ENCODE data around the gene ARGLU1.
A peak's percentile ranks its signal among the peaks of the same experiment; 100 is the strongest.

The ARGLU1 gene

DNA sequence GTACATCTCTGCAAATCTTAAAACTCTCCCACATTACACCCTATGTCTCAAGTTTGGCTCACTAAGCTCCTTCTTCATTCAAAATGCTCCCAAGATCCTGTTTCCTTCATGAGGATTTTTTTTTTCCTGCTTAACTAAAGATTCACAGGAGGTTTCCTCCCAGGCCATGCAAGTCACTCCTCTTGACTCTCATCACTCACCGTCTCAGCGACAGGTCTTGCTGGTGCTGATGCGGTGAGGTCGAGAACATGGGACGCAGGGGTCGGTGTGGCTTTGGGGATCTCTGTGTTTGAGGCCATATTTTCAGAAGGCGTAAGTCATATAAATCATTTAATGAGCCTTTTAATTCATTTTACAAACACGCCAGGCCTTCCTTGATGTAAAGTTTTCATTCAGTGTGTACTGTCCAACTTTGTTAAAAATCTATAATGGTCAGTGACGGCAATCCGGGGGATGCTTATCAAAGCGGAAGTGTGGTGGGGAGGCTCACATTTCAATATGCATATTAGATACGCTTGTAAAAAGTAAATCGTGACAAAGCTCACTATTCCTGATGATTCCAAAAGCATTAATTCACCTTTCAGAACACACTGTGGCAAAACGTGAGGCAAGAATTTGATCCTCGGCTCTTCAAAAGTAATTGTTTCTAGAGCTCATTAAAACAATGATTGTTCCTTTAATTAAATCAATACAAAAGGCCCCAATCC is 52.9 kb downstream of the ARGLU1 start:
- H2BK5ac ChIP-seq (ENCODE audit: low read length) = no peak overlapping the region
- H4K8ac ChIP-seq (ENCODE audit: low read depth, low read length) = no peak overlapping the region
- no peak overlapping the region for H2AFZ ChIP-seq (ENCODE audit: low read length)
- H3K4me1 ChIP-seq (ENCODE audit: control insufficient read depth in 2 of 2, insufficient read depth in 1 of 2, low read depth in 1 of 2, low read length in 2 of 2) = peaks cover 2 to 17% of the 10 kb centered on the region in 2 donors
- peaks cover 15 to 96% of the 10 kb centered on the region in 2 donors for H3K36me3 ChIP-seq (replicated peaks in 1 of 2; ENCODE audit: control insufficient read depth in 2 of 2, insufficient read depth in 2 of 2, low read length in 2 of 2)
- H2BK15ac ChIP-seq (ENCODE audit: low read length) = no peak overlapping the region
- no peak overlapping the region for H2AK5ac ChIP-seq (ENCODE audit: low read depth, low read length)
- no peak overlapping the region for H2BK120ac ChIP-seq (ENCODE audit: low read depth, low read length)
- peak overlapping the region; percentile 23 for H3K27ac ChIP-seq (replicated peaks; ENCODE audit: low read length)
- H4K91ac ChIP-seq (ENCODE audit: low read depth, low read length, poor library complexity) = no peak overlapping the region
- no peak overlapping the region for H3K4me3 ChIP-seq (ENCODE audit: low read length in 2 of 2)
- no peak overlapping the region for H3K9ac ChIP-seq (ENCODE audit: low read depth, low read length, poor library complexity)
- peaks cover 0 to 22% of the 10 kb centered on the region in 2 donors for H3K9me3 ChIP-seq (replicated peaks in 1 of 2; ENCODE audit: control insufficient read depth in 2 of 2, insufficient read depth in 1 of 2, low read depth in 1 of 2, low read length in 2 of 2)
- DNase-seq (ENCODE audit: low spot score) = no peak
- H3K4ac ChIP-seq (ENCODE audit: low read length) = no peak overlapping the region
- H3K18ac ChIP-seq (ENCODE audit: low read length) = no peak overlapping the region
- H3K4me2 ChIP-seq (ENCODE audit: insufficient read depth, low read length, poor library complexity, severe bottlenecking) = no peak overlapping the region
- WGBS, 2 donors (ENCODE audit: extremely low coverage in 2 of 2, insufficient read length in 2 of 2, insufficient replicate concordance in 1 of 2) = no CpG with 5 or more reads among the region's 15 CpGs
- H3K23ac ChIP-seq (ENCODE audit: low read depth, low read length, poor library complexity) = no peak overlapping the region
- H3K79me1 ChIP-seq (ENCODE audit: low read depth, low read length) = peaks cover 5% of the 10 kb centered on the region
- no peak overlapping the region for H3K14ac ChIP-seq (ENCODE audit: low read length)
- H2BK12ac ChIP-seq (ENCODE audit: low read length) = no peak overlapping the region
- H3K27me3 ChIP-seq (ENCODE audit: control insufficient read depth in 3 of 3, insufficient read depth in 3 of 3, low read depth in 1 of 3, low read length in 3 of 3) = no peaks in the 10 kb centered on the region

DNA sequence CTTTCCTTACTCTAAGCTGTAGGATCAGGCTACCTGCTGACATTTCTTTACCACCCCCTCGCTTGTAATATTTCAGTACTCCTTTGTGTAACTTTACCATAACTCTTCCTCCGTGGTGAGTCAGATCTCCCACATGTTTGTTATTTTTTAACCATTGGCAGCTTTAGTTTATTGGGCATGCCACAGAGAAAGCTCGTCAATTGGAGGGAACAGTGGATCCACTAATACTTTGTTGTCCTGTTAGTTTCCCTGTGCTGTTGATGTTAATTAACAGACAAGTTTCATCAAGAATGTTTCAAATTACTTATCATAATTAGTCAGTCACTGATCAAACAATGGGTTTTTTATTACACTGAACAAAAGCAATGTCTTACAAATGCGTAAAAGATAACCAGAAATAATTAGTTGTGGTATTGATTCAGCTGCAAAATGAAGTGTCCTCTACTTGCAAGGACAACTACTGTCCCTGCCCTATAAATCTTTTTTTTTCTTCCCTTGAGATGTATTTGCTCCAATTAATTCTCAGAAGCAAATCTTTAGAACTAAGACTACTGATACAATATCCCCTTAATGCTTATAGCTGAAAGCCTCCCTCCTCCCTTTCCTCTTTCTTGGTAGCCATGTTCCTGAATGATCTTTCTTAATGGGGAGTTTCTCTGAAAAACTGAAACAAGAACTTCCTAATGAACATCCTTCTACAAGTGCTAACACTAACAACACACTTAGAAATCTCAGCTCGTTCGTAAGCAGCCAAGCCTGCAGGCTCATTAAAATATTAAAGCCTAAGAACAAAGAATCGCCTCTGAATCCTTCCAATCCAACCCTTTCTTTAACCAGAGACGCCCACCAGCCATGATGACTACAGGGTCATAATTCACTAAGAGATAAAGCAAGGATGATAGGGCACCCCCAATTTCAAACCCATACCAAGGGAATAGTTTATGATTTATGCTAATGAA is 54.6 kb downstream of the ARGLU1 start:
- peak overlapping the region; percentile 22 for H3K4me2 ChIP-seq (ENCODE audit: insufficient read depth, low read length, poor library complexity, severe bottlenecking)
- no CpG with 5 or more reads among the region's 8 CpGs for WGBS, 2 donors (ENCODE audit: extremely low coverage in 2 of 2, insufficient read length in 2 of 2, insufficient replicate concordance in 1 of 2)
- no peak overlapping the region for H2AK5ac ChIP-seq (ENCODE audit: low read depth, low read length)
- H3K14ac ChIP-seq (ENCODE audit: low read length) = no peak overlapping the region
- no peak overlapping the region for H2BK12ac ChIP-seq (ENCODE audit: low read length)
- peaks cover 5% of the 10 kb centered on the region for H3K79me1 ChIP-seq (ENCODE audit: low read depth, low read length)
- no peak overlapping the region for H2BK15ac ChIP-seq (ENCODE audit: low read length)
- H3K27ac ChIP-seq (replicated peaks; ENCODE audit: low read length) = peak overlapping the region; percentile 57
- H3K27me3 ChIP-seq (ENCODE audit: control insufficient read depth in 3 of 3, insufficient read depth in 3 of 3, low read depth in 1 of 3, low read length in 3 of 3) = no peaks in the 10 kb centered on the region
- H3K9ac ChIP-seq (ENCODE audit: low read depth, low read length, poor library complexity) = no peak overlapping the region
- DNase-seq (ENCODE audit: low spot score) = no peak
- H3K4me1 ChIP-seq (ENCODE audit: control insufficient read depth in 2 of 2, insufficient read depth in 1 of 2, low read depth in 1 of 2, low read length in 2 of 2) = peaks cover 2 to 16% of the 10 kb centered on the region in 2 donors
- H3K23ac ChIP-seq (ENCODE audit: low read depth, low read length, poor library complexity) = no peak overlapping the region
- no peak overlapping the region for H3K4ac ChIP-seq (ENCODE audit: low read length)
- no peak overlapping the region for H2BK5ac ChIP-seq (ENCODE audit: low read length)
- H4K91ac ChIP-seq (ENCODE audit: low read depth, low read length, poor library complexity) = no peak overlapping the region
- H3K36me3 ChIP-seq (replicated peaks in 1 of 2; ENCODE audit: control insufficient read depth in 2 of 2, insufficient read depth in 2 of 2, low read length in 2 of 2) = peaks cover 13 to 96% of the 10 kb centered on the region in 2 donors
- no peak overlapping the region for H3K4me3 ChIP-seq (ENCODE audit: low read length in 2 of 2)
- no peak overlapping the region for H2BK120ac ChIP-seq (ENCODE audit: low read depth, low read length)
- peaks cover 0 to 20% of the 10 kb centered on the region in 2 donors for H3K9me3 ChIP-seq (replicated peaks in 1 of 2; ENCODE audit: control insufficient read depth in 2 of 2, insufficient read depth in 1 of 2, low read depth in 1 of 2, low read length in 2 of 2)
- H4K8ac ChIP-seq (ENCODE audit: low read depth, low read length) = no peak overlapping the region
- no peak overlapping the region for H3K18ac ChIP-seq (ENCODE audit: low read length)
- H2AFZ ChIP-seq (ENCODE audit: low read length) = no peak overlapping the region

DNA sequence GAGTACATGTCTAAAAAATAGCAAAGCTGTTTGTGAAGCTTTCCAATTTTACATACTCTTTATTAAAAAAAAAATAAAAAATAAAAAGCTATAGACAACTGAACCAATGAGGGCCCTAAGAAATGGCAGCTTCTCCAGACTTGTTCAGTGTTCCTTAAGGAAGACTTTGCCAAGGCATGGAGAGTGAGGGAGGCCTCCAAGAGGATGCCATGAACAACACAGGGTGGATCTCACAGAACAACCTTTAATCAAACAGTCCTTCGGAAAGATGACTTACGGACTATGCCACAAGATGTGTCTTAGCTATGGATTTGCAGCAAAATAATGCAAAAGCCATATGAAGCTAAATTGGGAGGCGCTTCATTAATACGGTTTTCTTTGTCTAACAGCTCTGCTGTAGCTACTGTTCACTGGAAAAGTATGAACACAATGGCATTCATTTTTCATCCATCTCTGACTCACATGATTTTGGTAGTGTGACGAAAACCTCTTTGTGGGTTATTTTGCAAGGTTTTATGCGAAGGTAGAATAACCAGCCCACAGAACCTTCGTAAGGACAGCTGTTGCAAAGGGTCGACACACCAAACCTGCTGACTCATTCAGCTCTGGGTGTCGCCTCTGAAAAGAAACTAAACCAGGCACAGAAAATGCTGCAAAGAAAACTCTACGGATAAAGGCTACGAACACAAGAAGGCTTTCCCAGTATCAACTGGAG is 60.2 kb downstream of the ARGLU1 start:
- DNase-seq (ENCODE audit: low spot score) = no peak
- Histone ChIP-seq H2BK12ac (ENCODE audit: low read length) (no peak overlapping the region), H3K23ac (ENCODE audit: low read depth, low read length, poor library complexity) (no peak overlapping the region), H3K9me3 (replicated peaks in 1 of 2; ENCODE audit: control insufficient read depth in 2 of 2, insufficient read depth in 1 of 2, low read depth in 1 of 2, low read length in 2 of 2) (peaks cover 0 to 19% of the 10 kb centered on the region in 2 donors), H3K9ac (ENCODE audit: low read depth, low read length, poor library complexity) (no peak overlapping the region), H3K4me2 (ENCODE audit: insufficient read depth, low read length, poor library complexity, severe bottlenecking) (no peak overlapping the region), H4K91ac (ENCODE audit: low read depth, low read length, poor library complexity) (no peak overlapping the region), H3K79me1 (ENCODE audit: low read depth, low read length) (peaks cover 2% of the 10 kb centered on the region), H3K4me1 (ENCODE audit: control insufficient read depth in 2 of 2, insufficient read depth in 1 of 2, low read depth in 1 of 2, low read length in 2 of 2) (peaks cover 4 to 5% of the 10 kb centered on the region in 2 donors), H3K18ac (ENCODE audit: low read length) (no peak overlapping the region), H2AK5ac (ENCODE audit: low read depth, low read length) (no peak overlapping the region), H4K8ac (ENCODE audit: low read depth, low read length) (no peak overlapping the region), H2AFZ (ENCODE audit: low read length) (no peak overlapping the region), H3K14ac (ENCODE audit: low read length) (no peak overlapping the region), H3K27ac (replicated peaks; ENCODE audit: low read length) (peak overlapping the region; percentile 18), H2BK5ac (ENCODE audit: low read length) (no peak overlapping the region), H3K4ac (ENCODE audit: low read length) (no peak overlapping the region), H2BK15ac (ENCODE audit: low read length) (no peak overlapping the region), H3K36me3 (replicated peaks in 1 of 2; ENCODE audit: control insufficient read depth in 2 of 2, insufficient read depth in 2 of 2, low read length in 2 of 2) (peaks cover 22 to 100% of the 10 kb centered on the region in 2 donors), H3K27me3 (ENCODE audit: control insufficient read depth in 3 of 3, insufficient read depth in 3 of 3, low read depth in 1 of 3, low read length in 3 of 3) (no peaks in the 10 kb centered on the region), H3K4me3 (ENCODE audit: low read length in 2 of 2) (no peak overlapping the region), H2BK120ac (ENCODE audit: low read depth, low read length) (no peak overlapping the region)
- WGBS, 2 donors (ENCODE audit: extremely low coverage in 2 of 2, insufficient read length in 2 of 2, insufficient replicate concordance in 1 of 2) = no CpG with 5 or more reads among the region's 11 CpGs
